ENCODE data around the gene TXNDC15. TPM values are rescaled to one million over a fixed set of nuclear protein-coding genes. Genes with fewer than 3 reads are reported as not detected.
A peak's percentile ranks its signal among the peaks of the same experiment; 100 is the strongest.
"Not testable (repeated sequence)": the region's sequence is repeated elsewhere in the genome, so short reads cannot be mapped to it uniquely, and the experiment has no call there.

TXNDC15 gene
- total and polyA plus RNA-seq, 4 donors: 50.2 to 91.9 (median 73.3) TPM

- DNase-seq (peak in 2 of 3 donors; percentile 40 to 64), ATAC-seq (ENCODE audit: insufficient read depth, low FRiP score) (no peak)
- no peak for TF ChIP-seq CTCF (IDR thresholded peaks at IDR 0.05; ENCODE audit: control extremely low read depth, extremely low read depth)
- H3K4me1 ChIP-seq (ENCODE audit: control insufficient read depth in 5 of 5, insufficient read depth in 5 of 5, low read length in 5 of 5): peaks cover 0 to 4% (median 0%) of the 10 kb centered on the region in 5 donors
- 71 to 81% methylated on average over 3 of the region's 3 CpGs for WGBS, 2 donors
- no peak overlapping the region for H3K27ac ChIP-seq (ENCODE audit: low read depth in 1 of 2, low read length in 1 of 2)
- peaks cover 0 to 10% (median 5%) of the 10 kb centered on the region in 4 donors for H3K36me3 ChIP-seq (ENCODE audit: control insufficient read depth in 4 of 4, insufficient read depth in 4 of 4, low read length in 4 of 4)
- H3K27me3 ChIP-seq (ENCODE audit: control insufficient read depth in 3 of 3, insufficient read depth in 3 of 3, low read length in 2 of 3): no peaks in the 10 kb centered on the region
- H3K9ac ChIP-seq (ENCODE audit: insufficient read depth in 1 of 2, low read length in 2 of 2): no peak overlapping the region
- H3K4me3 ChIP-seq: no peak overlapping the region
- H3K9me3 ChIP-seq (ENCODE audit: control insufficient read depth in 4 of 4, insufficient read depth in 3 of 4, low read length in 3 of 4): no peaks in the 10 kb centered on the region
Observed at GRCh38 chr5:134833340-134834032, 40.7 kb upstream of the TXNDC15 start.

- Histone ChIP-seq H3K9me3 (ENCODE audit: control insufficient read depth in 4 of 4, insufficient read depth in 3 of 4, low read length in 3 of 4) (no peaks in the 10 kb centered on the region), H3K9ac (ENCODE audit: insufficient read depth in 1 of 2, low read length in 2 of 2) (no peak overlapping the region), H3K27me3 (ENCODE audit: control insufficient read depth in 3 of 3, insufficient read depth in 3 of 3, low read length in 2 of 3) (no peaks in the 10 kb centered on the region), H3K4me3 (no peak overlapping the region), H3K4me1 (ENCODE audit: control insufficient read depth in 5 of 5, insufficient read depth in 5 of 5, low read length in 5 of 5) (peaks cover 0 to 4% (median 0%) of the 10 kb centered on the region in 5 donors), H3K36me3 (ENCODE audit: control insufficient read depth in 4 of 4, insufficient read depth in 4 of 4, low read length in 4 of 4) (peaks cover 0 to 8% (median 6%) of the 10 kb centered on the region in 4 donors), H3K27ac (ENCODE audit: low read depth in 1 of 2, low read length in 1 of 2) (no peak overlapping the region)
- no peak for TF ChIP-seq CTCF (IDR thresholded peaks at IDR 0.05; ENCODE audit: control extremely low read depth, extremely low read depth)
- DNase-seq (no peak), ATAC-seq (ENCODE audit: insufficient read depth, low FRiP score) (no peak)
- 98 to 100% methylated on average over 2 of the region's 2 CpGs for WGBS, 2 donors
Observed at GRCh38 chr5:134835623-134836022, 38.5 kb upstream of the TXNDC15 start.

- H3K27ac ChIP-seq (ENCODE audit: low read depth in 1 of 2, low read length in 1 of 2): no peak overlapping the region
Observed at GRCh38 chr5:134837530-134838181, 36.5 kb upstream of the TXNDC15 start.

GRCh38 chr5:134838361-134838760, 35.8 kb upstream of the TXNDC15 start:
- WGBS, 2 donors: 77 to 90% methylated on average over 9 of the region's 9 CpGs
- not testable (repeated sequence) for H3K9me3 ChIP-seq (ENCODE audit: control insufficient read depth in 4 of 4, insufficient read depth in 3 of 4, low read length in 3 of 4); H3K9ac ChIP-seq (ENCODE audit: insufficient read depth in 1 of 2, low read length in 2 of 2); DNase-seq; H3K4me1 ChIP-seq (ENCODE audit: control insufficient read depth in 5 of 5, insufficient read depth in 5 of 5, low read length in 5 of 5); H3K27ac ChIP-seq (ENCODE audit: low read depth in 1 of 2, low read length in 1 of 2); H3K4me3 ChIP-seq; H3K27me3 ChIP-seq (ENCODE audit: control insufficient read depth in 3 of 3, insufficient read depth in 3 of 3, low read length in 2 of 3); H3K36me3 ChIP-seq (ENCODE audit: control insufficient read depth in 4 of 4, insufficient read depth in 4 of 4, low read length in 4 of 4)
- ATAC-seq (ENCODE audit: insufficient read depth, low FRiP score): peak; percentile 39

More at GRCh38 chr5:134837530-134838181, 36.5 kb upstream of the TXNDC15 start:
- Histone ChIP-seq H3K9me3 (ENCODE audit: control insufficient read depth in 4 of 4, insufficient read depth in 3 of 4, low read length in 3 of 4) (no peaks in the 10 kb centered on the region), H3K9ac (ENCODE audit: insufficient read depth in 1 of 2, low read length in 2 of 2) (no peak overlapping the region), H3K4me3 (no peak overlapping the region), H3K27me3 (ENCODE audit: control insufficient read depth in 3 of 3, insufficient read depth in 3 of 3, low read length in 2 of 3) (no peaks in the 10 kb centered on the region), H3K36me3 (ENCODE audit: control insufficient read depth in 4 of 4, insufficient read depth in 4 of 4, low read length in 4 of 4) (peaks cover 0 to 9% (median 5%) of the 10 kb centered on the region in 4 donors), H3K4me1 (ENCODE audit: control insufficient read depth in 5 of 5, insufficient read depth in 5 of 5, low read length in 5 of 5) (peaks cover 0 to 4% (median 0%) of the 10 kb centered on the region in 5 donors)
- TF ChIP-seq CTCF (IDR thresholded peaks at IDR 0.05; ENCODE audit: control extremely low read depth, extremely low read depth): no peak
- ATAC-seq (ENCODE audit: insufficient read depth, low FRiP score): no peak
- DNase-seq: no peak
- 89 to 96% methylated on average over 3 of the region's 3 CpGs for WGBS, 2 donors

All from lung (tissue), 12 donors.